H1 (cell line): ENCODE results near the gene ACAP2.

Experiments used
- ATF3 ChIP-seq: IDR thresholded peaks from 2 replicates; pipeline ENCODE4 v1.6.1; 2011; ENCODE audit warnings: low read depth, mild to moderate bottlenecking, low read length; ENCODE audit not compliant: insufficient read depth
- CTCF ChIP-seq, 3 experiments: IDR thresholded peaks; 1 replicate in 2 of 3; 2 replicates in 1 of 3; pipeline versions ENCODE4 v1.5.1 to v1.6.1; 2011; ENCODE audit warnings: low read length in 3 of 3, mild to moderate bottlenecking in 3 of 3, inconsistent platforms in 2 of 3, low read depth in 1 of 3, moderate library complexity in 1 of 3; ENCODE audit not compliant: insufficient read depth in 1 of 3; ENCODE audit errors: control extremely low read depth in 1 of 3
- EP300 ChIP-seq, 2 experiments: IDR thresholded peaks; 1 replicate in 1 of 2; 2 replicates in 1 of 2; pipeline ENCODE4 v1.6.1; 2011 to 2012; ENCODE audit warnings: low read depth in 2 of 2, low read length in 2 of 2, mild to moderate bottlenecking in 2 of 2, borderline replicate concordance in 1 of 2, inconsistent platforms in 1 of 2, moderate library complexity in 1 of 2
- POLR2AphosphoS5 ChIP-seq: IDR thresholded peaks from 2 replicates; pipeline ENCODE4 v1.6.1; 2011; ENCODE audit warnings: low read depth, low read length
- RFX5 ChIP-seq: IDR thresholded peaks from 2 replicates; pipeline ENCODE4 v1.6.1; 2011; ENCODE audit warnings: low read depth, low read length, improper control_type of control experiment, borderline replicate concordance

GRCh38 chr3:195319060-195319459, 123.8 kb downstream of the ACAP2 start:
- no peak for TF ChIP-seq CTCF (IDR thresholded peaks at IDR 0.05; ENCODE audit: control extremely low read depth in 1 of 3, insufficient read depth in 1 of 3, low read depth in 1 of 3, low read length in 3 of 3)
- no peak for TF ChIP-seq EP300 (IDR thresholded peaks at IDR 0.05; ENCODE audit: borderline replicate concordance in 1 of 2, low read depth in 2 of 2, low read length in 2 of 2)
- TF ChIP-seq RFX5, result no peak
- no peak for TF ChIP-seq POLR2AphosphoS5
- TF ChIP-seq ATF3, result no peak
